Measurements from ENCODE around the gene LDB2. TPM values are rescaled to one million over a fixed set of nuclear protein-coding genes. Genes with fewer than 3 reads are reported as not detected.
A peak's percentile ranks its signal among the peaks of the same experiment; 100 is the strongest.

Gene LDB2
- total and polyA plus RNA-seq, 3 donors from 2014 or later, result 14.6 to 17.8 (median 15.7) TPM

DNA sequence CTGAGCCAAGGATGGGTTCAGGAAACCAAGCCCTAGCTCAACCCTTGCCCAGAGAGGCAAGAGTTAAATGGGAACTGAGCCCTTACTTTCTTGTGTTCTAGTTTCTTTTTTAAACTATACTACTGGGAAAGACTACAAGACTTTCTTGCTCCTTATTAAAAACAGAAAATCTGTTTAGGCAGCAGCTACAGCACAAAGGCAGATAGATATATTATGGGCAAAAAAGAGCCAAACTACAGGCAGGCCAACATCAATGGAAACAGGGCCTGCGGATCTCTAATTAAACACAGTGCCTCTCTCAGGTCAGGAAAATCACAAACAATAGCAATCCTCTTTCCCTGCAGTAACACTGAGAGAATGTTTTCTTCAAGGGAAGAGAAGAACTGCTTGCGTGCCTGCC is 226.0 kb downstream of the LDB2 start:
- DNase-seq, result no peak
- 53 to 65% methylated on average over 2 of the region's 2 CpGs for WGBS, 2 donors
- Histone ChIP-seq H3K4me1 (peaks cover 18% of the 10 kb centered on the region), H3K36me3 (ENCODE audit: low read depth, missing control alignments) (no peaks in the 10 kb centered on the region), H3K9me3 (no peaks in the 10 kb centered on the region), H3K27ac (no peak overlapping the region), H3K4me3 (no peak overlapping the region), H3K27me3 (no peaks in the 10 kb centered on the region)
- intact Hi-C loops (cut with DNase I; ENCODE audit: low total_unique reads), result no loop called here
- no peak for TF ChIP-seq POLR2A (IDR thresholded peaks at IDR 0.05)
- TF ChIP-seq, protein P1, sequence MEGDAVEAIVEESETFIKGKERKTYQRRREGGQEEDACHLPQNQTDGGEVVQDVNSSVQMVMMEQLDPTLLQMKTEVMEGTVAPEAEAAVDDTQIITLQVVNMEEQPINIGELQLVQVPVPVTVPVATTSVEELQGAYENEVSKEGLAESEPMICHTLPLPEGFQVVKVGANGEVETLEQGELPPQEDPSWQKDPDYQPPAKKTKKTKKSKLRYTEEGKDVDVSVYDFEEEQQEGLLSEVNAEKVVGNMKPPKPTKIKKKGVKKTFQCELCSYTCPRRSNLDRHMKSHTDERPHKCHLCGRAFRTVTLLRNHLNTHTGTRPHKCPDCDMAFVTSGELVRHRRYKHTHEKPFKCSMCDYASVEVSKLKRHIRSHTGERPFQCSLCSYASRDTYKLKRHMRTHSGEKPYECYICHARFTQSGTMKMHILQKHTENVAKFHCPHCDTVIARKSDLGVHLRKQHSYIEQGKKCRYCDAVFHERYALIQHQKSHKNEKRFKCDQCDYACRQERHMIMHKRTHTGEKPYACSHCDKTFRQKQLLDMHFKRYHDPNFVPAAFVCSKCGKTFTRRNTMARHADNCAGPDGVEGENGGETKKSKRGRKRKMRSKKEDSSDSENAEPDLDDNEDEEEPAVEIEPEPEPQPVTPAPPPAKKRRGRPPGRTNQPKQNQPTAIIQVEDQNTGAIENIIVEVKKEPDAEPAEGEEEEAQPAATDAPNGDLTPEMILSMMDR (IDR thresholded peaks at IDR 0.05), result no peak

- H3K36me3 ChIP-seq (ENCODE audit: low read depth, missing control alignments), result no peaks in the 10 kb centered on the region
- peaks cover 18% of the 10 kb centered on the region for H3K4me1 ChIP-seq
- no peak overlapping the region for H3K27ac ChIP-seq
- intact Hi-C loops (cut with DNase I; ENCODE audit: low total_unique reads), result no loop called here
- H3K27me3 ChIP-seq, result no peaks in the 10 kb centered on the region
- 69% methylated on average over 2 of the region's 2 CpGs for WGBS, 2 donors
- TF ChIP-seq, protein P1 (IDR thresholded peaks at IDR 0.05), result no peak
- TF ChIP-seq POLR2A (IDR thresholded peaks at IDR 0.05), result no peak
- no peaks in the 10 kb centered on the region for H3K9me3 ChIP-seq
- H3K4me3 ChIP-seq, result no peak overlapping the region
- DNase-seq, result no peak
Measured at GRCh38 chr4:16671741-16672140, 226.7 kb downstream of the LDB2 start.

- 97 to 100% methylated on average over 1 of the region's 1 CpG for WGBS, 2 donors
- TF ChIP-seq POLR2A (IDR thresholded peaks at IDR 0.05), result no peak
- TF ChIP-seq, protein P1 (IDR thresholded peaks at IDR 0.05), result no peak
- Histone ChIP-seq H3K4me1 (peaks cover 18% of the 10 kb centered on the region), H3K27ac (no peak overlapping the region), H3K36me3 (ENCODE audit: low read depth, missing control alignments) (no peaks in the 10 kb centered on the region), H3K27me3 (no peaks in the 10 kb centered on the region), H3K4me3 (no peak overlapping the region), H3K9me3 (no peaks in the 10 kb centered on the region)
- intact Hi-C loops (cut with DNase I; ENCODE audit: low total_unique reads), result no loop called here
- no peak for DNase-seq
Measured at GRCh38 chr4:16670727-16671126, 227.7 kb downstream of the LDB2 start.

DNA sequence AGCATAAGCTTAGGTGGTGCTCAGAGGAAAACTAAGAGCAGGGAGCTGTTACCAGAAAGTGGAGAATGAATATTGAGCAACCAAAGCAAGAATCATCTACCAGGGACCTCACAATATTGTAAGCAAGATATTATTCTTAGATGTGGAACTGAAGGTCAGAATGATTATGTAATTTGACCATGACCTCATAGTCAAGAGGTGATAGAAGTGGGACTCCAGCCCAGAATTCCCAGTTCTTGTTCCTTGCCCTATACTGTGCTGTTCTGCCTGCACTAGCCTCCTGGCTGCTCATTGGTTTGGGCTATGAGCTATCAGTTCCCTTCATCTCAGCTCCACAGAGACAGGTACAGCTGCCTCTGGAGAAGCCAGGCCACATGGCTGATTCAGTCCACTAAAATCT is 229.4 kb downstream of the LDB2 start:
- no peaks in the 10 kb centered on the region for H3K27me3 ChIP-seq
- peak; percentile 39 for DNase-seq
- H3K4me3 ChIP-seq, result no peak overlapping the region
- no peaks in the 10 kb centered on the region for H3K36me3 ChIP-seq (ENCODE audit: low read depth, missing control alignments)
- TF ChIP-seq, protein P1 (IDR thresholded peaks at IDR 0.05), result no peak
- no peak for TF ChIP-seq POLR2A (IDR thresholded peaks at IDR 0.05)
- H3K27ac ChIP-seq, result no peak overlapping the region
- intact Hi-C loops (cut with DNase I; ENCODE audit: low total_unique reads), result no loop called here
- H3K4me1 ChIP-seq, result peaks cover 18% of the 10 kb centered on the region
- H3K9me3 ChIP-seq, result no peaks in the 10 kb centered on the region

- Histone ChIP-seq H3K4me1 (peaks cover 18% of the 10 kb centered on the region), H3K9me3 (no peaks in the 10 kb centered on the region), H3K27ac (no peak overlapping the region), H3K4me3 (no peak overlapping the region), H3K36me3 (ENCODE audit: low read depth, missing control alignments) (no peaks in the 10 kb centered on the region), H3K27me3 (no peaks in the 10 kb centered on the region)
- no peak for DNase-seq
- intact Hi-C loops (cut with DNase I; ENCODE audit: low total_unique reads), result no loop called here
- no peak for TF ChIP-seq POLR2A (IDR thresholded peaks at IDR 0.05)
- TF ChIP-seq, protein P1 (IDR thresholded peaks at IDR 0.05), result no peak
- 37 to 57% methylated on average over 1 of the region's 1 CpG for WGBS, 2 donors
Measured at GRCh38 chr4:16668488-16668887, 230.0 kb downstream of the LDB2 start.
